GM21576 (cell line): ENCODE measurements around the gene ANKRD6.

Experiments
- ATAC-seq: cut with Tn5 transposase; IDR thresholded peaks from one replicate; pipeline ENCODE4 v1.9.1; 2021; ENCODE audit warnings: mild to moderate bottlenecking, moderate library complexity; ENCODE audit not compliant: unreplicated experiment

Gene ANKRD6

DNA sequence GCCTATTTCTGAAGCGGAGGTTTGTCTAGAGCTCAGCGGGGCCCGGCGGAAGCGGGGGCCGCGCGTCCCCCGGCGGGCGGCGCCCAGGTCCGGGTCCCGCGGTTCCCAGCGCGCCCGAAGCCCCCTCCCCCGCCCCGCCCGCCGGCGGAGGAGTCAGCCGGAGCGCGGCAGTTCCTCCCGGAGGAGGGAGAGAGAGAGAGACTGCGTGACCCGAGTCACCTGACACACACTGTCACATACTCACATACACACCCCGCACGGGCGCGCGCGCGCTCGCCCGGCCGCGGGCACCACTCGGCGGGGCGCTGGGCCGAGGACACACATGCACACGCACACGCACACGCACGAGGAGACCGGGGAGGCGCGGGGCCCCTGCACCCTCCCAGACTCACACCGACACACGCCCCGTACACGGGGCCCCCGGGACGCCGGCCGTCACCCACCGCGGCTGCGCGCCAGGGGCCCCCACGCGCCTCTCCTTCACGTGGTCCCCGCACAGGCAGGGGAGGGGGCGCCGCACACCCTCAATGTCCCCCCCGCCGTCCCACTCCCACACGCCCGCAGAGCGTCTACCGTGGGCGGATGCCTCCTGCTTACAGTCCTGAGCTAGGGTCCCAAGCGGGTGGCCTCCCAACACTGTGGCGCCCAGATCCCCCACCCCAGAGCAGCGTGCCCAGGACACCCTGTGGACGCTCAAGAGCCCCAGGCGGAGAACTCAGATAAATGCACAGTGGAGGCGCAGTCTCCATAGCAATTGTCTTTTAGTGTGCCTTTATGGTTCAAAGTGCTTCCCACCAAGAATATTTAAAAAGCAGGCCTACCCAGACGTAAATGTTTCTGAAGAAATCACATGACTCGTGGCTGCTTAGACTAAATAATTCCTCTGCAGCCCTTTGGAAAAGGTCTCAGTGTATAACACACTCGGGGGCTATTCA lies 20.6 kb upstream of the ANKRD6 start, which contains the start of gene RRAGD:
Gene RRAGD, minus strand, starts transcription at position 203 of the 935 bp plus-strand sequence. CDS start 280 bp downstream, outside the sequence.
- ATAC-seq, result peak; percentile 70

DNA sequence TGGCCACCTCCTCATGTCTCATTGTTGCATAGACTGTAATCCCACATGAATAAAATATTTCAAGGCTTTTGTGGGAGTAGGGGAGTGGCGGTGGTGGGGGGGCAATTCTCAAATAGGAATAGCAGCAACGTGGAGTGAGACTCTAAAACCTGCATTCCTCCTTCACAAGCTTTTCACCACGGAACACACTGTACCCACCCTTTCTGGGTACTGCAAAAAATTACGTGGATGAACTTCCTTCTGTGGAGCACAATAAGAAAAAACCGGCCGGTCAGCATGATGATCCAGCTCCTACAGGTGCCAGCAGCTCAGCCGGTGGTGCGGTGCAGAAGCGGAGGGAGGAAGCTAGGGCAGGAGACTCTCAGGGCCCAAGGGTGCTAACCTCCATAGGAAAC lies 19.9 kb upstream of the ANKRD6 start:
- ATAC-seq, result no peak

- no peak for ATAC-seq
Measured at GRCh38 chr6:89414215-89414614, 18.7 kb upstream of the ANKRD6 start.

GRCh38 chr6:89415185-89415584 lies 17.8 kb upstream of the ANKRD6 start:
- ATAC-seq, result no peak

DNA sequence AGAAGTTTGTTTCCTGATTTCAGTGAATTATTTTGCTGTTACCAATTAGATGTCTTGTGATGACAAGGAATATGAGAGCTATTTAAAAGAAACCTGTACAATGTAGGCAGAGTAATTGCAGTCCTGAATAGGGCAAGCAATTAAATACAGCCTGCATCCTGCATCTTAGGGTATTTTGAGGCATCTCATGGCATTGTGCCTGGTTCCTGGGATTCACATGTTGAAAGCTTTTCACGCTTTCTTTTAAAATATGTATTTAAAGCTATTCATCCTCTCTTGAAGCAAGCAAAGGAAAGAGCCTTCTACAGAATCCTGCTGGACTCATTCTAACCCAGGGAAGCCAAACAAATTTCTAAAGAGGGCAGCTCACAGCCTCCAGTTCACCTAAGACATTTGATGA lies 16.2 kb upstream of the ANKRD6 start:
- no peak for ATAC-seq

- no peak for ATAC-seq
Measured at GRCh38 chr6:89430201-89430962, 2.6 kb upstream of the ANKRD6 start.

GRCh38 chr6:89433252-89434149 lies 549 bp downstream of the ANKRD6 start:
- ATAC-seq, result no peak

DNA sequence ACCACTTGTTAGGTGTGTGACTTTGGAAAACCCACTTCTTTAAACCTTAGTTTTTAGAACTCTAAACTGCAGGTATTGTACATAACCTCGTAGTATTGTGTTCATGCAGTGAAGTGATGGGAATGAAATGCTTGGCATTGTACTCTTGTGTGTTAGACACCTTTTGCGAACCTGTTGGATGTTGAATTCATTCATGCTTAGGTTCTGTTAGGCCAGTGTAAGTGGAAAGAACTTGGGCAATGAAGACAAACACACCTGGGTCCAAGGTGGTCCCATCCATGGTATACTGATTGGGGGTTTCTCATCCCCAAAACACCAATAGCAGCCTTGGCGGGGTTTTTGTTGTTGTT lies 1.2 kb downstream of the ANKRD6 start:
- no peak for ATAC-seq

GRCh38 chr6:89434954-89435353 lies 2.0 kb downstream of the ANKRD6 start:
- no peak for ATAC-seq

DNA sequence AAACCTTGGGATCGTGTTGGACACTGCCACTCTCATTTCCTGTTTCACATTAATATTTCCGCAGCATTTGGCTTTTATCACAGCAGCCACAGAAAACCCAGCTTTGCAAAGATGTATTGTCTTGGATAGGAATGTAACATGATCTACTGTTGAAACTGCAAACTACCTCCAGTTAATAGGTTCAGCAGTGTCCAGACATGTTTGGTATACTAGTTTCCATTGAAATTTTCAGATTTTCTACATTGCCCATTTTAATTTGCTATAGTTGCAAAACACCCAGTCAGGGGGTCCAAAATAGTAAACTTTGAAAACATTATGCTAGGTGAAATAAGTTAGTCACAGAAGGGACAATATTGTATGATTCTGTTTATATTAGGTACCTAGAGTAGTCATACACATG lies 3.3 kb downstream of the ANKRD6 start:
- no peak for ATAC-seq

DNA sequence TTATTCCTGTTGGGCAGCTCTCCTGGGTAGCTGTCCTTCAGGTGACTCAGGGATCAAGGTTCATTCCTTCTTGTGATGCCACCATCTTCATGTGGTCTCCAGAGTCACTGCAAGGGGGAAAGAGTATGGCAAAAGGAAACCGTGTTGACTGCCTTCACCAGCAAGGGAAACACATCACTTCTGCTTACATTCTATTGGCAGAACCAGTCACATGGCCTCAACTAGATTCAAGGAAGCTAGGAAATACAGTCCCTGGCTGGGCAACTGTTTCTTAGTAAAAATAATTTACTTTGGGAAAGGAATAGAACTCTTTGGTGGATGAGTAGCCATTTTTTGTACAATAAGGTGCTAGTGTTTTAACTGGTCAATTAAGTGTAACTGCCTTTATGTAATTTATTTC lies 5.3 kb downstream of the ANKRD6 start:
- no peak for ATAC-seq

GRCh38 chr6:89439014-89439413 lies 6.1 kb downstream of the ANKRD6 start:
- no peak for ATAC-seq

DNA sequence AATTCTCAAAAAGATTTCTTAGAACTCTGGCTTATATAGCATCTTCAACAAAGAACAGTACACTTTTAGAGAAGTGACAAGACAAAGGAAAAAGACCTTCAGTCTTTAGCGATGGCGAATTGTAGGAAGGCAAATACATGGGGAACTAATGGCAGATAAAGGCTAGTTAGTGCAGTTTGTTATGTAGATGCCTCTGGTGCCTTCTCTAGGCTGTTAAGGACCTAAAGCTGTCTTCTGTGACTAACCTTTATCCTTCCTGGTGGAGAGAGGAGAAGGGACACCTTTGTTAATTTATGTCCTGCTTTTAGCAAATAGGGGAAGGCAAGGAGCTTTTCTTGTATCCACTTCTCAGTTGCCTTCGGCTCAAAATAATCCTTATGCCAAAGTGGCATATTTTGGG lies 7.2 kb downstream of the ANKRD6 start:
- ATAC-seq, result no peak

GRCh38 chr6:89443658-89444057 lies 10.7 kb downstream of the ANKRD6 start:
- no peak for ATAC-seq

DNA sequence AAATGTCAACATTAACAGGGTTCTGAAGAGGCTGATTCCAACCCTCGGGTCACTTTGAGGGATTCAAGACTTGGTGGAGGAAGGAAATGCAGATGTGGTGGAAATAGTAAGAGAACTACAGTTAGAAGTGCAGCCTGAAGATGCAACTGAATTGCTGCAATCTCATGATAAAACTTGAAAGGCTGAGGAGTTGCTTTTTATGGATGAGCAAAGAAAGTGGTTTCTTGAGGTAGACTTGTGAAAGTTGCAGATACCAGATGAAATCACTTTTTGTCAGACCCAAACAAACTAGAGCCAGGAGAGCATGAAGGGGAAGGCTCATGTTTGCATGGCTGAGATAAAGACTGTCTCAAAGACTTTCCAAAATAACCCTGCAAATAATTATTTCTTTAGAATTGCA lies 16.2 kb downstream of the ANKRD6 start:
- no peak for ATAC-seq

DNA sequence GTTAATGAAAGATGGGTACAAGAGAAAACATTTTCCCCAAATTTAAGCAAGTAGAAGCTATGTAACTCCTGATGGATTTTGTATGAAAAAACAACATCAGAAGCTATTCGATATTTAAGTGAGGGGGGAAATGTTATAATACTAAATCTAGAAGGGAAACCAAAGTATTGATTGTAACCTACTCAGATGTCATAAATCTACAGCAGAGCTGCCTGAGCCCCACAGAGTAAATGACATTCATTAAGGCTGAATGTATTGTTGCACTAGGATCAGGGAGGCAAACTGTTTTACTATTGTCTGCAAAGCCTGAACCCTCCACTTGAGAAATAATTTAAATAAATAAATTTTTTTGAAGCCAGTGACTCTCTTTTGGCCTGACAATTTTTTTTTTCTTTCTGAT lies 19.3 kb downstream of the ANKRD6 start:
- no peak for ATAC-seq

DNA sequence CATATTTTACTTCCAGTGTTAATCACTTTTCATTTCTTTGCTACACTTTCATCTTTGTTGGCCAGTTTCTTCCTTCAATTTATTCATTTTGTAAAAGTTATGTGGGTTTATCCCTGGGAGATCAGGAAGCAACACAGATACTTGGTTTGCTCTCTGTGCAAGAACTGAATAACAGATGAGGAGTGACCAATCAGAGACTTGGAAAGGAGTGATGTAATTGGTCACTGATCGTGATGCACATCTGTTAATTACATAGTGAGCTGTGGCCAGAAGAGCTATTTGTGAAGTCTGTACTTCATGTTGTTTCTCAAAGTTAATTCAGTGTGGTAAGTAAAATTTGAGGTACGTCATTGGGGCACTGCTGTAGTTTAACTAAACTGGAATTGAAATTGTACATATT lies 21.3 kb downstream of the ANKRD6 start:
- no peak for ATAC-seq

GRCh38 chr6:89458704-89459103 lies 25.8 kb downstream of the ANKRD6 start:
- no peak for ATAC-seq

DNA sequence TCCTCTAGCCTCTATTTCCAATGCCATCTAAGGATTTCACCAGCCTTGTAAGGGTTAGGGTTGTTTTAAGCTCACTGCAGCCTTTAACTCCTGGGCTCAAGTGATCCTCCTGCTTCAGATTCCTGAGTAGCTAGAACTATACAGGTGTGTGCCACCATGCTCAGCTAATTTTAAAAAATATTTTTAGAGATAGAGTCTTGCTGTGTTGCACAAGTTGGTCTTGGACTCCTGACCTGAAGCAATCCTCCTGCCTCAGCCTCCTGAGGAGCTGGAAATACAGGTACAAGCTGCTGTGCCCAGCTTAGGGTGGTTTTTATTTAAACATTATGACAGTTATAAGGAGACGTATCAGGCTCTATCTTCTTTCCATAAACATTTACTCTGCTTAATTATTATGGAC lies 26.5 kb downstream of the ANKRD6 start:
- no peak for ATAC-seq

GRCh38 chr6:89460713-89461112 lies 27.8 kb downstream of the ANKRD6 start:
- ATAC-seq, result no peak

DNA sequence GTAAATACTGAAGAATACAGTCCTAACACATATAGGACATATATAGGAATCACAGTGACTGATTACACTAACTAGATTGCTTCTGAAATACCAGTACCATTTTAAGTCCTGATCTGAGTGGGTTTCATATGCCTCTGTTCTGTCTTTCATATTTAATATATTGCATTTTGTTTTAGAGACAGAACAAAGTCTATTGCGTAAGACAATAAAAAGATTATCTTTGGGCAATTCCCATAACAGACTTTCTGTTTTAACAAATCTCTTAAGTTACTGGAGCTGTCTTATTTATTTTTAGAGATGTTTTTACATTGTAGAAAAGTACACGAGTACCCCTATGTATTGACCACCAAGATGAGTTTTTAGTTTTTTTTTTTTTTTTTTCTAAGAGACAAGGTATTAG lies 29.6 kb downstream of the ANKRD6 start:
- no peak for ATAC-seq
